NCI-H82 (cell line): Measurements from ENCODE around the gene EYA4.
A peak's percentile ranks its signal among the peaks of the same experiment; 100 is the strongest.

ENCODE experiments used
- DNase-seq: peaks from one replicate; lab custom pipeline; 2025; lab: John Stamatoyannopoulos, UW

EYA4 gene

DNA sequence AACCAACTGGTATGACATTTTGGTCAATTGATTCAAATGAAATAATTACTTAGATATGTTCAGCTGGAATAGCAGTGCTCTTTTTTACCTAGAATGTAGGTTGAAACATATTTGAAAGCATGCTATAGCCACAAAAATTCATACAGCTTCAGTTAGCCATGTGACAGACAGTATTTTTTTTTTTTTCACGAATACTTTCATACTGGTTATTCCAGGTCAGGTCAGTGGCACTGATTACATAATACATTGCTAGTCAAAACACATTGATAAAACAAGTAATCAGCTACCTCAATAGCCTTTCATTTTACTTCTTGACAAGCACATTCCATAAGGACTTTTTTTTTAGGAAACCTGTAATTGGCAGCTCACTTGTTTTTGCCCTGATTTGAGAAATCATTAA is 222.6 kb downstream of the EYA4 start:
- DNase-seq: no peak

DNA sequence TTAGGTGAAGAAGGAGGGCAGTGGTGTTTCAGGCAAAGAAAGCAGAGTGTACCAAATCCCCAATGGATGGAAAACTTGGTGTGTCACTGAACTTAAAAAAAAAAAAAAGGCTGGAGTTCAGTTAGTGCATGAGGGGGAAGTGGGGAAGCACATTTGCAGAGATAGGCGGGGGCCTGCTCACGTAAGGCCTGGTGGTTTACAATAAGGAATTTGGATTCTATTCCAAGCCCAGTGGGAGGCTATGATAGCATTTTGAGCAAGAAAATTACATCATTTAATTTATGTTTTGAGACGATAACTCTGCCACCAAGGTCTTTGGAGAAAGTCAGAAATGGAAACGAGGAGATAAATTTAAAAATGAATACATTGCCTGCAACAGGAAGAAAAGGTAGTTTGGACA is 225.5 kb downstream of the EYA4 start:
- DNase-seq: no peak

DNA sequence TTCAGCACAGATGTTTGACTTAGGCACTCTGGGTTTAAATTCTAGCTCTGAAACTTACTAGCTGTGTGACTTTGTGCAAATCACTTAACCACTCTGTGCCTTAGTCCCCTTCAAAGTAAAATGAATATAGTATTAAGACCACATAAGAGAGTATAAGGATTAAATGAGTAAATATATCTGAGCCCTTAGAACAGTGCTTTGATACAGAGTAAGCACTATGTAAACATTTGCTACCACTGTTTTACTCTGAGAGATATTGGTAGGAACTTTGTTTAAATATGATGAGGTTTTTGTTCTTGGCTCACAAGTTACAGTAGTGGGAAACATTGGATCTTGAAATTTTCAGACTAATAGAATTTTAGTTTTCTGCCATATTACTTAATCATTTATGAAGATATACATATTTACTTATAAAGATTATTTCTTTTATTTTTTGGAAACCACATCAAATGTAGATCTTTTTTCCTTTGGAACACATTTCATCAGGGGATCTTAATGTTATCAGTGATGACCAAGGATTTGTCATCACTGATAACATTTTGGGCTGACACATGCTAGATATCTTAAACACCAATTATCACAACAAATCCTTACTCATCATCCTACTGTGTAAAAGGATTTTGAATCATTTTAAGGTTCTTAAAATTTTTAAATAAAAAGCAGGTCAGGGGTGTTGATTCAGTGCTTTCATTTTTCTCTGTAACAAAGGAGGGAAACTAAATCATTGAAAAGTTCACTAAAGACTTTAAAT is 226.2 kb downstream of the EYA4 start:
- no peak for DNase-seq

DNA sequence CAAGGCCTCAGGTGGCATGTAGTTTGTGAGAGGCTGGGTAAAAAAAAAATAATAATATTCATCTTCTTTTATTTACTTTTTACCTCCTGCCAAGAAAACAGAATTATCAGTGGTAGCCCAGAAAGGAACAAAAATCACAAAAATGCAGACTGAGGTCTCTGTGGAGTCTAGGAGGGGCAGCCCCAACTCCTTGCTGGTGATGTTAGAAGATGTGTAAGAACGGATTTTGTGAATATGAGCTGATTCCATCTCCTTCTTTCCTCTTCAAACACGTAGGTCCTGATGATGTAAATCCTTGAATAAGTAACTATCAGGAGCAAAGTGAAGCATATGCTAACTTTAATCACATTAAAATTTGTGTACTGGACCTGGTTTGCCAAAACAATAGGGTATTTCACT is 226.8 kb downstream of the EYA4 start:
- no peak for DNase-seq

DNA sequence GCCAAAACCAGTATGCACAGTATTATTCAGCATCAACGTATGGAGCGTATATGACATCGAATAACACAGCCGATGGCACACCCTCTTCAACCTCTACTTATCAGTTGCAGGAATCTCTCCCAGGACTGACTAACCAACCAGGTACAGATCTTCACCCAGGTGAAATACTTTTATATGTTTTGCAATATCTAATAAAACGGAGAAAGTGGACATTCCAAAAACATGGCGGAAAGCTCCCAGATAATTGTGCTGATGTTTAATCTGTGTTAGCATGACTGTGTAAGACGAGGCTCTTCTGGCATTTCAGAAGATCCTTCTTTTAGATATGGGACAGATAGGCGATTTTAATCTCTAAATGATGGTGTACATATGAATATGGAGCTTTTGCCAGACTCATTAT is 227.4 kb downstream of the EYA4 start:
- no peak for DNase-seq

DNA sequence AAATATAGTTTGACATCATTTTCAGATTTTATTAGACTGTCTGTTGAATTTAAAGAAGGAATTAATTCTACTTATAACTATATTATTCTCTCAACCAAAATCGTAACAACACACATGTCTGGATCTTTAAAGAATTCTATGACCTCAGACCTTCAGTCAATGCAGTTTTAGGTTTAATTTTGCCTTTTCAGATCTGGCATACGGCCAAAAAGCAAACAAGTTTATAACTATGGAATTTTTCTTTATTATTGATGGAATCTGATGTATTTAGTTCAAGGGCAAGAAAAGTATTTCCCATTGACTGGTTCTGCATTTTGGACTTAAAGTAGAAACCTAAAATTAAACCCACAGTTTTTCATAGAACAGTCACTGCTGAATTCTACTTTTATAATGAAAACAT is 233.4 kb downstream of the EYA4 start:
- no peak for DNase-seq

DNA sequence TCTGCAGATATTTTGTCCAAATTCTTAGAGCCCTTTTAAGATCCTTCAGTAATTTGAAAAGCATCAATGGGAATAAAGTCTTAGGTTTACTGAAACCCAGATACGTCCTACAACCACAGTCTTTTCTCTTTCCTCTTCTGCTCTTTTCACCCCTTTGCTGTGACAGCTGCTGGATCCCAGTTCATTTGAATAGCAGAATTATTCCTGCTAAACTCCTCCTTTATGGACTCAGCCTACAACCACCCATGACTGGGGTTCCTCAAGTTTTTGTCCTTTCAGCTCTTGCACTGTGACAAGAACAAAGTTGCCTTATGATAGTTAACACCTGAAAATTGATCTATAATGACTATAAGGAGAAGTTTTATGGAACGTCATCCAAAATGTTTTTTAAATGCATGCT is 237.5 kb downstream of the EYA4 start:
- no peak for DNase-seq

DNA sequence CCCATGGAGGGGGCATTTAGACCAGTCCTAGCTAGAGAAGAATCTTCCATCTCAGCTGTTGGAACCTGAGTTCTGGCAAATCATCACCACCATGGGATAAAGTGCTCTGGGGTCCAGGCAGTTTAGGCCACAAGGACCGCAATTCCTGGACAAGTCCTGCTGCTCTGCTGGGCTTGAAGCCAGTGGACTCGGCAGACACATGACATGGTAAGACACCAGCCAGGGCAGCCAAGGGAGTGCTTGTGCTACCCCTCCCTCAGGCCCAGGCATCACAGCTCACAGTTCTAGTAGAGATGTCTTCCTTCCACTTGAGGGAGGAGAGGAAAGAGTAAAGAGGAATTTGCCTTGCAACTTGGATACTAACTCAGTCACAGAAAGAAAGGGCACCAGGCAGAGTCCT is 246.0 kb downstream of the EYA4 start:
- DNase-seq: no peak

DNA sequence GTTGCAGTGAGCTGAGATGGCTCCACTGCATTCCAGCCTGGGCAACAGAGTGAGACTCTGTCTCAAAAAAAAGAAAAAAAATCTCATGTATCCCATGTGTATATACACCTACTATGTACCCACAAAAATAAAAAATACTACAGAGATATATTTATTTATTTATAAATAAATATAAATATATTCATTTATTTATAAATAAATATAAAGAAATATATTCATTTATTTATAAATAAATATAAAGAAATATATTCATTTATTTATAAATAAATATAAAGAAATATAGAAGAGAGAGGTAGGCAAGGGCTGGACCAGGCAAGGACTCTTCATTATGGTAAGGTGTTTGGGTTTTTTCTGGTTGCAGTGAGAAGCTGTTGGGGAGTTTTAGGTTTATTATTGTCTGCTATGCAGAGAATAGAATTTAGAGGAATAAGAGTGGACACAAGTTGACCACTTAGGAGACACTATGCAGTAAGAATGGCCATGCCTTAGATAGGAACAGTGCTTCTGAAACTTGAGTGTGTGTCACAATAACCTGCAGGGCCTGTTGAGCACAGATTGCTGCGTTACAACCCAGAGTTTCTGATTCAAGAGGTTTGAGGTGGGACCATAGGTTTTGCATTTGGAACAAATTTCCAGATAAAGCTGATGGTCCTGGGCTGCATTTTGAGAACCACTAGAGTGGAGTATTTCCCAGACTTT is 254.2 kb downstream of the EYA4 start:
- DNase-seq: no peak

DNA sequence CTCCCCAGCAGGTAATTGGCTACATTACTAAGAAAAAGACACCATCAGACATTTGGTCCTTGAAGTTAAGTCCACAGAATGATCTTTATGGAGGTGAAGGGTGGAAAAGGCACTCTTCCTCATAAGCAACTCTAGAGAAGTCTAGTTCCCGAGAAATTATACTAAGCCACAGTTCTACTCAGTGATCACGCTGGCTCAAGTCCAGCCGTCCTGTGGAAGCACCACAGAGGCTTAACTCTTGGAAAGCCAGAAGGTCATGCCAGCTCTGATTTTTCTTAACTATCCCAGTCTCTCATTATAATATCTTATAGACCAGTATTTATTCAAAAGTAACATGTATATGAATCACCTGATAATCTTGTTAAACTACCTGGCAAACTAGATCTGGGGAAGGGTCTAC is 258.5 kb downstream of the EYA4 start:
- DNase-seq: no peak

DNA sequence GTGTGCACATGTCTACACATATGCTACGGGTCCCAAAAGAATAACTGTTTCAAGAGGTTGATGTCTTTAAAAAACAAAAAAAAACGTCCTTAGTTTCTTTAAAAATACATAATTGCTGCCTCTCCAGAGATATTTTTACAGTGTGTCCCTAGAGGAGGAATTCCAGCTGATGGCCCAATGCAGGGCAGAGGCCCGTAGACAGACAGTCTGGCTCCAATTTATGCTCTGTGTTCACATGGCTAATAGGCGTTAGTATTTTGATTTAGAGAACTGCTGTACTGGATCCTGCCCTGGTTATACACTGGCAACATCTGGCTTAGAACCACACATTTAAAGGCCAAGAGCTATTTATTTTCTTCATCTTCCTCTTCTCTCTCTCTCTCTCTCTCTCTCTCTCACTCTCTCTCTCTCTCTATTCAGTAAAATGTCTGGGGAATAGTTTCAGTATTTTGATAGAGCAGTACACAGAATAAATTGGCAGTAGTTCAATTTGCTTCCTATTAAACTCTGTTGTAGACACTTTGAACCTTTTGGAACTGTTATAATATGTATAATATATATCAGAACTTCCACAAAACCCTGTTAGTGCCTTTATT is 260.6 kb downstream of the EYA4 start:
- DNase-seq: no peak

DNA sequence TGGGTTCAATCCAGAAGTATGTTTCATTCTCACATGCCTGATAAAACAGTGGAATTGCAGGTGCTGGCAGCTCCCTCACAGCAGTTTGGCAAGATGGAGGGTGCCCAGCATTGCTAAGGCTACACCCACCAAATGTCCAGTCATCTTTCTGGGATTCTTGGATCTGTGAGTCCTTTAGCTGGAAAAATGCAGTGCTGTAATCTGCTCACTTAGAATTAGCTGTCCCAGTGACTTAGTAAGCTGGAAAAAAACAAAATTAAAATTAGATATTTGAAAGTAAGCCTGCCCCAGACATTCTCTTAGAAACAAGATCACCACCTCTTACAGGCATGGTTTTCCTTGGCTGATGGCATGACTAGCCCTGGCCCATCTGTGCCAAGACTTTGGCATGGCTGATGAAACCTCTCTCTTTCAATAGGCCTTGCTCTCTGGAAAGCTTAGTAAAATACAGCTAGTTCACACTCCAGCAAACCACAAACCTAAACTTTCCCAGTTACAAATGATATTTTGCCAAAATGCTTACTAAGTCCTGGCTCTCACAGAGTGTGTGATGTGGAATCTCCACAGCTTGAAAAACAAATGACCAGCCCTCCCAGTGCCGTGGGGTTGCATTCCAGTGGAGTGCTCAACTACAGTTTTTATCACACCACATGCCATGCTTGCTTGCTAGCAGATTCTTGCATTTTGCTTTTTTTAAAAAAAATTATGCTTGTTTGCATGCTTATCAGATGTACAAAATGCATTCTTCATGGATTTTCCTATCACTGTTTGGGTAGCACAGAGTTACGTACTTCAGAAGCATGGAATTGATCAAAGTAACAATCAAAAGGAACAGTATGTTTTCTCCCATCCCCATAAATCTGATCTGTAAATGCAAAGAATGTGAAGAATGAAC is 261.5 kb downstream of the EYA4 start:
- DNase-seq: no peak

DNA sequence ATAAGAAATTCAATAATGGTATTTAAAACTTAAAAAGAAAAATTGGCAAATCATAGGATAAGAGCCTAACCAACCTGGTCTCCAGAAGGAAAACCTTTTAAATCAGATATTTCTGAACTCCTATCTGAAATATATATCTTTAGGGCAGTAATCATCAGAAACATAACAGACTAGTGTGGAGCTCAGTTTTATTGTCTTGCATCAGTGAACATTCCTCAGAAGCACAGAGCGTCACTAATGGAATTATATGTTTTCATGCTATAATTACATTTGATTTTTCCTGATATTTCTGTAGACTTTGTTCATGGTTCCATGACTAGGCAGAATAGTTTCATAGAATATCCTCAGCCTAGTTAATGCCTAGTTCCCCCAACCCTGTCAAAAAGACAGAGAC is 262.2 kb downstream of the EYA4 start:
- DNase-seq: no peak

DNA sequence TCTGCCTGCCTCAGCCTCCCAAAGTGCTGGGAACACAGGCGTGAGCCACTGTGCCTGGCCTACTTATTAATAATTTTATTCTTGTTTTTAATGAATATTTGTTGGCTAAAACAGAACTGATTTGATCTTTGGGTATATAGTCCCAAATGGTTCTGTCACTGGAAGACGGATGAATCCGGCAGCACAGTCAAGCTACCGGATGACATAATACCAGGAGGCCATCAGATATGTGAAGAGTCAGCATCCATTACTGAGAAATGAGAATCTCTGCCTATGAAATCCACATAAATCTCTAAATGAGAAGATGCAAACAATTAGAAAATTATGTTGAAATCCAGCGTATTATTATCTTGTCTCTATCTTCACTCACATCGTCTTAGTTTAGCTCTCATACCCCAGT is 263.0 kb downstream of the EYA4 start:
- no peak for DNase-seq

DNA sequence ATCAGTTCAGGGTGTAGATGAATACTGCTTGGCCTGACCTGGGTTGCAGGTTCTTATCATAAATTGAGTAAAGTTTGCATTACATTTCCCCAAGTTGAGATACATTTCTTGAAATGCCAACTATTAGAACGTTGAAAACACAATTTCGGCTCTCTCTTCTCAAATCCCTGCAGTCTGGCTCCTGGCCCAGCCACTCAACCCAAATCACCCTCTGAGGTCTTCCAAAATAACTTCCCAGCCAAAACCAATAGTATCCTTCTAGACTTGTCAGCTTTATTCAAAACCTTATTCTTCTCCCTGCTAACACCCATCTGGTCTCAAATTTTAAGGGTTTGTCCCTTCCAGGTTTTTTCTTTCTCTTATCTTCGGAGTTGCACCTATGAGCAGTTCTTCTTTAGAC is 263.6 kb downstream of the EYA4 start:
- no peak for DNase-seq

DNA sequence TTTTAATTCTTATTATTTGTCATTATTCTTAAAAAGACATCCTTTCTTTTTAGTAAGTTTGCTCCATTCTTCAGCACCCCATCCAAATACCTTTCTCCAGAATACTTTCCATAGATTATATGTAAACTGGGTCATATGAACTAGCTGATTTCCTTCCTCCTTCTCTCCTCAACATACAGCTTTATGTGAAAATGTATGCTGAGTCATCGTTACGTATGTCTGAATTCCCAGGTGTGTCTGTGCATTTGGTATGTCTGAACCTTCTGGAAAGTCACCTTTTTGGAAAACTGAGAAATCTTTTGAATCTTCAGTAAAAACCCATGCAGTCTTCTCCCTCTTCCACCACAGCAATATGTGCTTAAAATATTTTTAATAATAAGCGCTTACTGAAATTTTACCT is 264.5 kb downstream of the EYA4 start:
- DNase-seq: no peak

DNA sequence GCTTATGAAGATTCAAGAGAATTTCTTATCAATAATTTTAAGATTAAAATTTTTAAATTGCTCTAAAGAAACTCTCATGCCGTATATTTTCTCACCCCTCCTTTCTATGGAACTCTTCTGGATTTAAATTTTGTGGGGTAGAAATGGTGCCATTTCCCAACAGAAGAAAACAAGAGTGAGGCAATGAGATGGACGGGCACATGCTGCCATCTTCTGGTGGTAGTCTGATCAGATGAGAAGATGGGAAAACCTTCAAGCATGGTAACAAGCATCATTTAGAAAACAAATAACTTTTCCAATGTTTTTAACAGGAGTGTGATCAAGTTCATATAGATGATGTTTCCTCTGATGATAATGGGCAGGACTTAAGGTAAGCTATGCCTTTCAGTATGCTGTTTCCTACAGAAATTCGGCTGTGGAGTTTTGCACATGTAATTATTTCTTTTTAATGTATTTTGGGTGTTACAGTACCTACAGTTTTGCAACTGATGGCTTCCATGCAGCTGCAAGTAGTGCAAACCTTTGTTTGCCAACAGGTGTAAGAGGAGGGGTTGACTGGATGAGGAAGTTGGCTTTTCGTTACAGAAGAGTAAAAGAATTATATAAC is 271.4 kb downstream of the EYA4 start:
- peak; percentile 59 for DNase-seq

DNA sequence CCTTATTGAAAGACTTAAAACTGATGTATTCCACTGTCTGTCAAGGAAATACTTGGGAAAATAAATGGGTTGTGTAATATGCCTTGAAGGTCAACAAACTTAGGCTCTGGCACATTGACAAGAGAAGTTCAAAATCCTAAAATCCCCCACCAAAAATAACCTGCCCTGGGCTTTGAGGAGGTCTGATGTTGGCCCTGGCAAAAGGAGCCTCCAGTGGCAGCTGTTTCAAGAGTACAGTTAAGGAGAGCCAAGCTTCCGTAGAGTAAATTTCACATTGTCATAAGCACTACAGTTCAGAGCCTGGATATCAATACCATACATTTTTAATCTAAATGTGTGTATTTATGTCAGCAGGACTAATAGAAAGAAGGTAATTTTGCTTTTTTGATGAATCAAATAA is 282.7 kb downstream of the EYA4 start:
- DNase-seq: no peak

DNA sequence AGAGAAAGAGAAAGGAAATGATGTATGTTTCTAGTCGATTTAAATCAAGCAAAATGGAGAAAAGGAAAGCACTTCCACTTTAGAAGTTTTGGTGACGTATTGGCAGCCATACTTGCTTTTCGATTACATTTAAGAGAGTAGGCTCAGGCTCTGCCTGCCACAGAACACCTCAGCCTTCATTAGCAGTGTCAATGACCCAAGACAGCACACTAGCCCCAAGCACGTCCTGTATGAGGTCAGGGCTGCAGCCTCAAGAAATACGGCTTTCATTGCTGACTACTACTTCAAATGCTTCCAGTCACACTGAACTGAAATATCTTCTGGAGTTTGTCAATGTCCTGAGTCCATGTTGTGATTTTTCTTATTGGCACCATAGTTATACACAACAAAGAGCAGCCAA is 285.3 kb downstream of the EYA4 start:
- DNase-seq: no peak

DNA sequence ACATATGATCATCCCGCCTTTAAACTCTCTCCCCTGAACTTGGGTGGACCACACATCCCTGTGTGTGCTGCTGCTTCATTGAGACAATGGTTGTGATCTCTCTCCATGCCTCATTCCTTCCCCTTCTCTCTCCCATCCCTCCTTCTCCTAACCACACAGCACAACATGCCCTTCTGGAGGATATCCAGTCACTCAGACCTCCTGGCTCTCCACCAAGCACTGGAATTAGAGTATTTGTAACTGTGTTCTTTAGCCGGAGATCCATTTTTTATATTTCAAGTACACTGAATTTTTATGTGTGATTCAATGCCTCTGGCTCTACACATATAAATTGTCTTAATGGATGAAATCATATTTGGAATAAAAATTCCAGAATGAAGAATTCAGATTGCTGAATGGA is 287.4 kb downstream of the EYA4 start:
- DNase-seq: no peak

DNA sequence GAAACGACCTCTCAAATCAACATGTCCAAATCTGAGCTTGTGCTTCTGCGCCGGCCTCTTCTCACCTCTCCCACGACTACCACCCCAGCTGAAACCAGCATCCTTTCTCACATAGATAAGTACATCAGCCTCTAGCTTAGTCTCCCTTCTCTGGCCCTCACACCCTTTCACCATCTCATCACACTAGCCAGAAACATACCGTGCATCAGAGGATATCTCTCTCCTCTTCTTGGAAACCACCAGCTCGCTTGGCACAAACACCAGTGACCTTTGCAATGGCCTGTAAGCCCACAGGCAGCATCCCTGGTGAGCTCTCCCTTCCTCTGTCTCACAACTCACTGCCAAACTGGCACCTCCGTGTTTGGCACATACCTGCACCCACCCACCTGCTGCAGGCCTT is 291.8 kb downstream of the EYA4 start:
- DNase-seq: no peak
